Hepatocyte (in vitro differentiated cells): ENCODE results near the gene DCC. TPM values are rescaled to one million over a fixed set of nuclear protein-coding genes. Genes with fewer than 3 reads are reported as not detected.

Source experiments
- DNase-seq: peaks from one replicate; pipeline ENCODE4 v3.0.0-alpha.2; 2016; ENCODE audit warnings: low spot score
- H2AFZ ChIP-seq: fragments of 200-600 bp; sonication (generic); 2 replicates; pipeline ENCODE4 v1.6.0; 2016; ENCODE audit warnings: antibody characterized with exemption, mild to moderate bottlenecking
- H3K27ac ChIP-seq: fragments of 200-600 bp; sonication (generic); 2 replicates; pipeline ENCODE4 v1.5.1; 2016; ENCODE audit warnings: mild to moderate bottlenecking
- H3K27me3 ChIP-seq: fragments of 200-600 bp; sonication (generic); 2 replicates; pipeline ENCODE4 v1.6.1; 2016
- H3K36me3 ChIP-seq: fragments of 200-600 bp; sonication (generic); replicated peaks from 2 replicates; pipeline ENCODE4 v1.5.1; 2016; ENCODE audit warnings: low read depth; ENCODE audit not compliant: insufficient read depth
- H3K4me1 ChIP-seq: fragments of 200-600 bp; sonication (generic); 2 replicates; pipeline ENCODE4 v1.5.1; 2016; ENCODE audit warnings: mild to moderate bottlenecking, moderate library complexity; ENCODE audit not compliant: insufficient read depth
- H3K4me2 ChIP-seq: fragments of 200-600 bp; sonication (generic); 2 replicates; pipeline ENCODE4 v1.6.0; 2016
- H3K4me3 ChIP-seq: fragments of 200-600 bp; sonication (generic); 2 replicates; pipeline ENCODE4 v1.5.1; 2016; ENCODE audit warnings: mild to moderate bottlenecking
- H3K79me2 ChIP-seq: fragments of 200-600 bp; sonication (generic); 2 replicates; pipeline ENCODE4 v1.6.0; 2017; ENCODE audit warnings: mild to moderate bottlenecking
- H3K9me2 ChIP-seq: fragments of 200-600 bp; sonication (generic); replicated peaks from 2 replicates; pipeline ENCODE4 v1.6.0; 2017; ENCODE audit warnings: mild to moderate bottlenecking; ENCODE audit not compliant: insufficient read depth
- H3K9me3 ChIP-seq: fragments of 200-600 bp; sonication (generic); 2 replicates; pipeline ENCODE4 v1.5.1; 2016; ENCODE audit warnings: low read depth, mild to moderate bottlenecking
- H4K20me1 ChIP-seq: fragments of 200-600 bp; sonication (generic); 2 replicates; pipeline ENCODE4 v1.6.0; 2016; ENCODE audit warnings: mild to moderate bottlenecking; ENCODE audit not compliant: insufficient read depth, poor library complexity, severe bottlenecking
- CTCF ChIP-seq: fragments of 200-600 bp; sonication (generic); IDR thresholded peaks from 2 replicates; pipeline ENCODE4 v1.5.1; 2016; ENCODE audit warnings: antibody characterized with exemption, mild to moderate bottlenecking; ENCODE audit not compliant: poor library complexity
- EZH2 ChIP-seq: fragments of 200-600 bp; sonication (generic); IDR thresholded peaks from 2 replicates; pipeline ENCODE4 v1.6.1; 2016; ENCODE audit warnings: antibody characterized with exemption, mild to moderate bottlenecking, borderline replicate concordance
- EZH2phosphoT487 ChIP-seq: fragments of 200-600 bp; sonication (generic); IDR thresholded peaks from one replicate; pipeline ENCODE4 v1.6.1; 2018; ENCODE audit warnings: antibody characterized with exemption, mild to moderate bottlenecking, low read depth, moderate library complexity; ENCODE audit not compliant: unreplicated experiment, severe bottlenecking
- WGBS: methylation state at CpG from one replicate; pipeline ENCODE4 v1.1.6; 2016; ENCODE audit warnings: low lambda C conversion rate; ENCODE audit errors: missing lambda C conversion rate; 5-methylcytosine and 5-hydroxymethylcytosine counted together
- polyA plus RNA-seq: library from polyadenylated mRNA; unstranded; fragments of >200 nt; fragmentation: Nextera tagmentation; extraction: Ambion mirVana; gene quantifications from 2 replicates; pipeline ENCODE4 v1.2.1, GENCODE V29; 2016
- total RNA-seq: library from RNA; depleted of rRNA; stranded (reverse); fragments of >200 nt; gene quantifications from 2 replicates; pipeline ENCODE4 v1.2.3, GENCODE V29; 2014

DCC gene
- total and polyA plus RNA-seq, 2 experiments from 2014 or later, result 1.0 to 3.5 TPM

- WGBS, result 81% methylated on average over 1 of the region's 1 CpG
Observed at GRCh38 chr18:53126210-53126609, 786.2 kb downstream of the DCC start.

GRCh38 chr18:53131001-53131400 lies 791.0 kb downstream of the DCC start:
- H3K36me3 ChIP-seq, result no peaks in the 10 kb centered on the region
- no peak for DNase-seq
- H2AFZ ChIP-seq, result no peak overlapping the region
- no peaks in the 10 kb centered on the region for H3K4me1 ChIP-seq
- no peaks in the 10 kb centered on the region for H3K9me2 ChIP-seq
- H3K9me3 ChIP-seq, result no peaks in the 10 kb centered on the region
- no peak overlapping the region for H3K4me2 ChIP-seq
- H3K4me3 ChIP-seq, result no peak overlapping the region
- 89% methylated on average over 1 of the region's 1 CpG for WGBS
- TF ChIP-seq CTCF (no peak), EZH2 (no peak), EZH2phosphoT487 (no peak)
- H3K79me2 ChIP-seq, result no peaks in the 10 kb centered on the region
- H3K27me3 ChIP-seq, result no peaks in the 10 kb centered on the region
- no peaks in the 10 kb centered on the region for H4K20me1 ChIP-seq
- H3K27ac ChIP-seq, result no peak overlapping the region

More at GRCh38 chr18:53126210-53126609, 786.2 kb downstream of the DCC start:
- Histone ChIP-seq H3K4me1 (no peaks in the 10 kb centered on the region), H3K4me2 (no peak overlapping the region), H3K9me3 (no peaks in the 10 kb centered on the region), H3K27ac (no peak overlapping the region), H3K9me2 (no peaks in the 10 kb centered on the region), H4K20me1 (no peaks in the 10 kb centered on the region), H3K79me2 (no peaks in the 10 kb centered on the region), H2AFZ (no peak overlapping the region), H3K27me3 (no peaks in the 10 kb centered on the region), H3K36me3 (no peaks in the 10 kb centered on the region), H3K4me3 (no peak overlapping the region)
- DNase-seq, result no peak
- TF ChIP-seq EZH2, result no peak
- TF ChIP-seq CTCF, result no peak
- no peak for TF ChIP-seq EZH2phosphoT487

GRCh38 chr18:53134711-53135110 lies 794.7 kb downstream of the DCC start:
- Histone ChIP-seq H2AFZ (no peak overlapping the region), H4K20me1 (no peaks in the 10 kb centered on the region), H3K4me3 (no peak overlapping the region), H3K4me1 (no peaks in the 10 kb centered on the region), H3K4me2 (no peak overlapping the region), H3K9me3 (no peaks in the 10 kb centered on the region), H3K9me2 (no peaks in the 10 kb centered on the region), H3K36me3 (no peaks in the 10 kb centered on the region), H3K27ac (no peak overlapping the region), H3K27me3 (no peaks in the 10 kb centered on the region), H3K79me2 (no peaks in the 10 kb centered on the region)
- DNase-seq, result no peak
- TF ChIP-seq EZH2phosphoT487 (no peak), CTCF (no peak), EZH2 (no peak)
- 84% methylated on average over 3 of the region's 3 CpGs for WGBS

GRCh38 chr18:53135654-53136053 lies 795.7 kb downstream of the DCC start:
- Histone ChIP-seq H3K36me3 (no peaks in the 10 kb centered on the region), H3K4me2 (no peak overlapping the region)

More at GRCh38 chr18:53135654-53136053, 795.7 kb downstream of the DCC start:
- Histone ChIP-seq H2AFZ (no peak overlapping the region), H3K79me2 (no peaks in the 10 kb centered on the region), H3K9me2 (no peaks in the 10 kb centered on the region), H4K20me1 (no peaks in the 10 kb centered on the region), H3K9me3 (no peaks in the 10 kb centered on the region), H3K4me1 (no peaks in the 10 kb centered on the region), H3K27me3 (no peaks in the 10 kb centered on the region), H3K27ac (no peak overlapping the region), H3K4me3 (no peak overlapping the region)
- TF ChIP-seq CTCF (no peak), EZH2 (no peak), EZH2phosphoT487 (no peak)
- no peak for DNase-seq
